HEK293 (cell line): Measurements from ENCODE around the gene LCMT2.

Source experiments
- BCL11A ChIP-seq: fragments of 450-650 bp; formaldehyde crosslinking; IDR thresholded peaks from 2 replicates; pipeline ENCODE4 v1.5.1; 2016; ENCODE audit warnings: low read depth, missing biosample characterization, missing genetic modification characterization
- FEZF1 ChIP-seq: fragments of 450-650 bp; formaldehyde crosslinking; IDR thresholded peaks from 2 replicates; pipeline ENCODE4 v1.5.1; 2016; ENCODE audit warnings: missing biosample characterization, missing genetic modification characterization
- GLI2 ChIP-seq: fragments of 450-650 bp; formaldehyde crosslinking; IDR thresholded peaks from 2 replicates; pipeline ENCODE4; 2017; ENCODE audit warnings: missing biosample characterization, missing genetic modification characterization, low read depth, borderline replicate concordance
- HOXD13 ChIP-seq: sonication (generic); formaldehyde crosslinking; IDR thresholded peaks from 2 replicates; pipeline ENCODE4 v1.8.0; 2022; ENCODE audit warnings: missing genetic modification reagents, borderline replicate concordance
- IKZF3 ChIP-seq: fragments of 450-650 bp; IDR thresholded peaks from 2 replicates; pipeline ENCODE4 v1.5.0; 2018; ENCODE audit warnings: missing biosample characterization, mild to moderate bottlenecking, missing genetic modification characterization, moderate library complexity
- KLF8 ChIP-seq: fragments of 450-650 bp; formaldehyde crosslinking; IDR thresholded peaks from 2 replicates; pipeline ENCODE4 v1.5.1; 2016; ENCODE audit warnings: missing biosample characterization, missing genetic modification characterization
- MEIS1 ChIP-seq: sonication (generic); formaldehyde crosslinking; IDR thresholded peaks from 2 replicates; pipeline ENCODE4 v1.8.1; 2022; ENCODE audit warnings: missing genetic modification reagents, mild to moderate bottlenecking, borderline replicate concordance
- OVOL3 ChIP-seq: fragments of 450-650 bp; formaldehyde crosslinking; IDR thresholded peaks from 2 replicates; pipeline ENCODE4 v1.5.1; 2016; ENCODE audit warnings: missing biosample characterization, missing genetic modification characterization
- WT1 ChIP-seq: fragments of 450-650 bp; formaldehyde crosslinking; IDR thresholded peaks from 2 replicates; pipeline ENCODE4 v1.5.1; 2016; ENCODE audit warnings: missing biosample characterization, missing genetic modification characterization
- ZBTB20 ChIP-seq: fragments of 450-650 bp; formaldehyde crosslinking; IDR thresholded peaks from 2 replicates; pipeline ENCODE4 v1.5.1; 2016; ENCODE audit warnings: missing biosample characterization, missing genetic modification characterization
- ZBTB21 ChIP-seq: fragments of 450-650 bp; formaldehyde crosslinking; IDR thresholded peaks from 2 replicates; pipeline ENCODE4 v1.5.1; 2017; ENCODE audit warnings: missing biosample characterization, missing genetic modification characterization
- ZBTB48 ChIP-seq: fragments of 450-650 bp; formaldehyde crosslinking; IDR thresholded peaks from 2 replicates; pipeline ENCODE4 v1.5.1; 2016; ENCODE audit warnings: missing biosample characterization, missing genetic modification characterization
- ZBTB8A ChIP-seq: fragments of 450-650 bp; formaldehyde crosslinking; IDR thresholded peaks from 2 replicates; pipeline ENCODE4 v1.5.1; 2016; ENCODE audit warnings: missing biosample characterization, missing genetic modification characterization
- ZFP3 ChIP-seq: fragments of 450-650 bp; formaldehyde crosslinking; IDR thresholded peaks from 2 replicates; pipeline ENCODE4 v1.5.1; 2016; ENCODE audit warnings: low read depth, missing biosample characterization, missing genetic modification characterization
- ZNF155 ChIP-seq: fragments of 450-650 bp; formaldehyde crosslinking; IDR thresholded peaks from 2 replicates; pipeline ENCODE4 v1.5.1; 2016; ENCODE audit warnings: missing biosample characterization, missing genetic modification characterization
- ZNF16 ChIP-seq: fragments of 450-650 bp; formaldehyde crosslinking; IDR thresholded peaks from 2 replicates; pipeline ENCODE4 v1.5.1; 2016; ENCODE audit warnings: low read depth, missing biosample characterization, missing genetic modification characterization
- ZNF266 ChIP-seq: fragments of 450-650 bp; formaldehyde crosslinking; IDR thresholded peaks from 2 replicates; pipeline ENCODE4 v1.5.1; 2016; ENCODE audit warnings: missing biosample characterization, missing genetic modification characterization, low read depth
- ZNF350 ChIP-seq: fragments of 450-650 bp; formaldehyde crosslinking; IDR thresholded peaks from 2 replicates; pipeline ENCODE4 v1.5.0; 2017; ENCODE audit warnings: missing biosample characterization, mild to moderate bottlenecking, missing genetic modification characterization
- ZNF366 ChIP-seq: fragments of 450-650 bp; formaldehyde crosslinking; conservative IDR thresholded peaks from 2 replicates; pipeline ENCODE4 v1.5.1; 2016; ENCODE audit warnings: missing biosample characterization, missing genetic modification characterization
- ZNF391 ChIP-seq: fragments of 450-650 bp; formaldehyde crosslinking; IDR thresholded peaks from 2 replicates; pipeline ENCODE4 v1.5.1; 2016; ENCODE audit warnings: low read depth, missing biosample characterization, missing genetic modification characterization, borderline replicate concordance
- ZNF394 ChIP-seq: fragments of 450-650 bp; formaldehyde crosslinking; IDR thresholded peaks from 2 replicates; pipeline ENCODE4 v1.5.1; 2016; ENCODE audit warnings: missing biosample characterization, missing genetic modification characterization, mild to moderate bottlenecking, moderate library complexity, borderline replicate concordance
- ZNF501 ChIP-seq: fragments of 450-650 bp; formaldehyde crosslinking; IDR thresholded peaks from 2 replicates; pipeline ENCODE4 v1.5.1; 2016; ENCODE audit warnings: missing biosample characterization, missing genetic modification characterization
- ZNF521 ChIP-seq: fragments of 450-650 bp; formaldehyde crosslinking; IDR thresholded peaks from 2 replicates; pipeline ENCODE4 v1.5.1; 2017; ENCODE audit warnings: missing biosample characterization, mild to moderate bottlenecking, missing genetic modification characterization
- ZNF530 ChIP-seq: fragments of 450-650 bp; formaldehyde crosslinking; IDR thresholded peaks from 2 replicates; pipeline ENCODE4 v1.5.1; 2016; ENCODE audit warnings: low read depth, missing biosample characterization, missing genetic modification characterization
- ZNF600 ChIP-seq: fragments of 450-650 bp; formaldehyde crosslinking; IDR thresholded peaks from 2 replicates; pipeline ENCODE4 v1.5.1; 2016; ENCODE audit warnings: missing biosample characterization, missing genetic modification characterization
- ZNF623 ChIP-seq: fragments of 450-650 bp; formaldehyde crosslinking; IDR thresholded peaks from 2 replicates; pipeline ENCODE4 v1.5.1; 2016; ENCODE audit warnings: missing biosample characterization, missing genetic modification characterization
- ZNF629 ChIP-seq: fragments of 450-650 bp; formaldehyde crosslinking; IDR thresholded peaks from 2 replicates; pipeline ENCODE4 v1.5.1; 2017; ENCODE audit warnings: missing biosample characterization, missing genetic modification characterization
- ZNF654 ChIP-seq: fragments of 450-650 bp; formaldehyde crosslinking; IDR thresholded peaks from 2 replicates; pipeline ENCODE4 v1.5.1; 2016; ENCODE audit warnings: low read depth, missing biosample characterization, missing genetic modification characterization
- ZNF660 ChIP-seq: fragments of 450-650 bp; IDR thresholded peaks from 2 replicates; pipeline ENCODE4 v1.5.1; 2018; ENCODE audit warnings: missing biosample characterization, mild to moderate bottlenecking, missing genetic modification characterization
- ZNF670 ChIP-seq: fragments of 450-650 bp; formaldehyde crosslinking; IDR thresholded peaks from 2 replicates; pipeline ENCODE4 v1.5.1; 2016; ENCODE audit warnings: missing biosample characterization, missing genetic modification characterization, low read depth
- ZNF777 ChIP-seq: fragments of 450-650 bp; formaldehyde crosslinking; IDR thresholded peaks from 2 replicates; pipeline ENCODE4 v1.5.1; 2017; ENCODE audit warnings: missing biosample characterization, missing genetic modification characterization, borderline replicate concordance
- ZNF785 ChIP-seq: fragments of 450-650 bp; formaldehyde crosslinking; IDR thresholded peaks from 2 replicates; pipeline ENCODE4 v1.5.1; 2016; ENCODE audit warnings: missing biosample characterization, missing genetic modification characterization
- ZNF791 ChIP-seq: fragments of 450-650 bp; formaldehyde crosslinking; IDR thresholded peaks from 2 replicates; pipeline ENCODE4 v1.5.1; 2016; ENCODE audit warnings: missing biosample characterization, missing genetic modification characterization
- ZSCAN16 ChIP-seq: fragments of 450-650 bp; formaldehyde crosslinking; IDR thresholded peaks from 2 replicates; pipeline ENCODE4 v1.5.1; 2016; ENCODE audit warnings: missing biosample characterization, missing genetic modification characterization
- TF ChIP-seq, protein P1 (sequence below): fragments of 450-650 bp; formaldehyde crosslinking; IDR thresholded peaks from 2 replicates; pipeline ENCODE4 v1.5.1; 2017; ENCODE audit warnings: missing biosample characterization, missing genetic modification characterization
- TF ChIP-seq, protein P2 (sequence below): fragments of 450-650 bp; formaldehyde crosslinking; IDR thresholded peaks from 2 replicates; pipeline ENCODE4 v1.5.1; 2016; ENCODE audit warnings: missing biosample characterization, missing genetic modification characterization, borderline replicate concordance
- TF ChIP-seq, protein P3 (sequence below): fragments of 450-650 bp; formaldehyde crosslinking; IDR thresholded peaks from 2 replicates; pipeline ENCODE4 v1.5.1; 2016; ENCODE audit warnings: missing biosample characterization, missing genetic modification characterization

The LCMT2 gene

DNA sequence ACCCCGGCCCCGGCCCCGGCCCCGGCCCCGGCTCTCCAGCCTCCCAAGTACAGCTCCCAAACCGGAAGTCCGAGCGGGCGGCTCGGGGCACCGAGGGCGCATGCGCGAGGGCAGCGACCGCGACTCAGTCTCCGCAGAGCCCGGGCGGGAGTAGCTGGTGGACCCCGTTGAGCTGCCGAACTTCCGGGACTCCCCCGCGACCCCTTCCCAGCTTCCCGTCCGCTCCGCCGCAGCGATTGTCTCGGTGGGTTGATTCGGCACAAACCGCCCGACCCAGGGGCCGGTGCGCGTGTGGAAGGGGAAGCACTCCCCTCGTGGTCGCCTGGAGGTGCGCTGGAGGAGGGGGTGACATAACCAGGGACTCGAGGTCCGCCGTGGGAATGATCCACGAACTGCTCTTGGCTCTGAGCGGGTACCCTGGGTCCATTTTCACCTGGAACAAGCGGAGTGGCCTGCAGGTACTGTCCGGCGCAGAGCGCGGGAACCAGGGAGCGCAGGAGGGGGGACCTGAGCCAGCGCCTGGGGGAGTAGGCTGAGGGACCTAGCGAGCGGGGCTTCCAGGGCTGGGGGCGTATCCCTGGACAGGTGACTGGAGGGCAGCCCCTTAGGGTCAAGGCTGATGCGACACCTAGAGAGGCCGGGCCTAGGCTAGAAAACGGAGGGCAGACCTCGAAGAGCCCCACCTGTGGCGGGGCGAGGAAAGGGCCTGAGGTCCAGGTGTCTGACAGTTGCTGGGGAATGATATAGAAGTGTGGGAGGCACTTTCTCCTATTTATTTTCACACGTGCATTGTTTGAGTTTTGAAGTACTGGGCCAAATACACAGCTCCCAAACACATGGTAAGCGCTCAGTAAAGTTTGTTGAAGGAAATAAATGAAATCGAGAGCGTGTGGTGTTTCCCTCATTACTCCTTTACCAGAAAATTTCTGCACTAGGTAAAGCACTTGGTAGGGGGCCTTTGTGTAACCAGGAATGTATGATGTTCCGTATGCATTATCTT is 40.9 kb upstream of the LCMT2 start, which contains the start of the genes TUBGCP4 and ZSCAN29 (continued):
- TF ChIP-seq, protein P1, sequence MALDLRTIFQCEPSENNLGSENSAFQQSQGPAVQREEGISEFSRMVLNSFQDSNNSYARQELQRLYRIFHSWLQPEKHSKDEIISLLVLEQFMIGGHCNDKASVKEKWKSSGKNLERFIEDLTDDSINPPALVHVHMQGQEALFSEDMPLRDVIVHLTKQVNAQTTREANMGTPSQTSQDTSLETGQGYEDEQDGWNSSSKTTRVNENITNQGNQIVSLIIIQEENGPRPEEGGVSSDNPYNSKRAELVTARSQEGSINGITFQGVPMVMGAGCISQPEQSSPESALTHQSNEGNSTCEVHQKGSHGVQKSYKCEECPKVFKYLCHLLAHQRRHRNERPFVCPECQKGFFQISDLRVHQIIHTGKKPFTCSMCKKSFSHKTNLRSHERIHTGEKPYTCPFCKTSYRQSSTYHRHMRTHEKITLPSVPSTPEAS (tag by site-specific recombination) = no peak
- no peak for TF ChIP-seq KLF8 (tag by site-specific recombination)
- TF ChIP-seq BCL11A (tag by site-specific recombination) = no peak
- TF ChIP-seq, protein P2, sequence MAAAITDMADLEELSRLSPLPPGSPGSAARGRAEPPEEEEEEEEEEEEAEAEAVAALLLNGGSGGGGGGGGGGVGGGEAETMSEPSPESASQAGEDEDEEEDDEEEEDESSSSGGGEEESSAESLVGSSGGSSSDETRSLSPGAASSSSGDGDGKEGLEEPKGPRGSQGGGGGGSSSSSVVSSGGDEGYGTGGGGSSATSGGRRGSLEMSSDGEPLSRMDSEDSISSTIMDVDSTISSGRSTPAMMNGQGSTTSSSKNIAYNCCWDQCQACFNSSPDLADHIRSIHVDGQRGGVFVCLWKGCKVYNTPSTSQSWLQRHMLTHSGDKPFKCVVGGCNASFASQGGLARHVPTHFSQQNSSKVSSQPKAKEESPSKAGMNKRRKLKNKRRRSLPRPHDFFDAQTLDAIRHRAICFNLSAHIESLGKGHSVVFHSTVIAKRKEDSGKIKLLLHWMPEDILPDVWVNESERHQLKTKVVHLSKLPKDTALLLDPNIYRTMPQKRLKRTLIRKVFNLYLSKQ (tag by site-specific recombination) = no peak
- no peak; the same call in 1 of the 2 replicates for TF ChIP-seq ZNF629
- TF ChIP-seq ZBTB21 (tag by site-specific recombination) = no peak
- no peak for TF ChIP-seq GLI2 (tag by site-specific recombination)
- peak; percentile 44; the same call in 1 of the 2 replicates for TF ChIP-seq ZNF391 (tag by site-specific recombination)
- TF ChIP-seq ZNF501 (tag by site-specific recombination) = no peak
- TF ChIP-seq ZNF654 (tag by site-specific recombination) = no peak
- no peak for TF ChIP-seq ZNF785 (tag by site-specific recombination)
- TF ChIP-seq ZNF623 = no peak
- TF ChIP-seq FEZF1 (tag by site-specific recombination) = no peak
- no peak for TF ChIP-seq ZNF521 (tag by site-specific recombination)
- no peak for TF ChIP-seq ZNF530 (tag by site-specific recombination)
- TF ChIP-seq ZBTB8A (tag by site-specific recombination) = no peak
- TF ChIP-seq ZFP3 (tag by site-specific recombination) = no peak
- TF ChIP-seq ZNF266 (tag by site-specific recombination) = no peak
- TF ChIP-seq ZNF670 (tag by site-specific recombination) = no peak
- TF ChIP-seq ZBTB48 (tag by site-specific recombination) = peak; percentile 49; the same call in 1 of the 2 replicates
- no peak for TF ChIP-seq HOXD13 (CRISPR knock-in tag)
- TF ChIP-seq ZNF777 (tag by site-specific recombination) = peak; percentile 48; the same call in 1 of the 2 replicates
- TF ChIP-seq ZBTB20 = peak; percentile 75
- no peak for TF ChIP-seq ZNF155 (tag by site-specific recombination)
- TF ChIP-seq, protein P3, sequence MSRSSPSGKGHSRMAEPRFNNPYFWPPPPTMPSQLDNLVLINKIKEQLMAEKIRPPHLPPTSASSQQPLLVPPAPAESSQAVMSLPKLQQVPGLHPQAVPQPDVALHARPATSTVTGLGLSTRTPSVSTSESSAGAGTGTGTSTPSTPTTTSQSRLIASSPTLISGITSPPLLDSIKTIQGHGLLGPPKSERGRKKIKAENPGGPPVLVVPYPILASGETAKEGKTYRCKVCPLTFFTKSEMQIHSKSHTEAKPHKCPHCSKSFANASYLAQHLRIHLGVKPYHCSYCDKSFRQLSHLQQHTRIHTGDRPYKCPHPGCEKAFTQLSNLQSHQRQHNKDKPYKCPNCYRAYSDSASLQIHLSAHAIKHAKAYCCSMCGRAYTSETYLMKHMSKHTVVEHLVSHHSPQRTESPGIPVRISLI (tag by site-specific recombination) = no peak
- TF ChIP-seq ZNF791 (tag by site-specific recombination) = no peak
- TF ChIP-seq OVOL3 (tag by site-specific recombination) = 0 out of 2 replicates have a peak, but pooled peaks have one; percentile 32
- TF ChIP-seq ZNF16 (tag by site-specific recombination) = no peak
- TF ChIP-seq ZNF394 (tag by site-specific recombination) = peak; percentile 98
- no peak for TF ChIP-seq ZNF350 (tag by site-specific recombination)
- no peak for TF ChIP-seq WT1
- no peak for TF ChIP-seq ZNF660
- no peak for TF ChIP-seq ZSCAN16 (tag by site-specific recombination)
- TF ChIP-seq ZNF366 = no peak
- TF ChIP-seq ZNF600 (tag by site-specific recombination) = 0 out of 2 replicates have a peak, but pooled peaks have one; percentile 33
- no peak for TF ChIP-seq MEIS1 (CRISPR knock-in tag)
- TF ChIP-seq IKZF3 (tag by site-specific recombination) = no peak
